Ammon's horn (tissue), 1 donor: ENCODE results near the gene PLCG2.

Experiments
- DNase-seq: peaks from one replicate; pipeline ENCODE4 v3.0.0-alpha.2; 2016; ENCODE audit warnings: low spot score

Gene PLCG2

DNA sequence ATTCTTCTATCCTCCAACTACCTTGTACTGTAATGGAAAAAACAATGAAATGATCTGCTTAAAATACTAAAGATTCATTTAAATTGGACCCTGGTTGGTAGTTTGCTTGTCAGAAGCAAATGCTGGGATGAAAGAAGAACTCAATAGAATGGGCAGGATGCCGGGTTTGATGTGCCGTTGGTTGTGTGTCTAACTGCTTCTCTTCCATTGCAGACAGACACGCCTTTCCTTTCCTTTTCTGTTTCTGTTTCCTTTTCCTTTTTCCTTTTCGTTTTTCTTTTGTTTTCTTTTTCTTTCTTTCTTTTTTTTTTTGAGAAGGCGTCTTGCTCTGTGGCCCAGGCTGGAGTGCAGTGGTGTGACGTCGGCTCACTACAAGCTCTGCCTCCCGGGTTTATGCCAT, 64.6 kb downstream of the PLCG2 start:
- DNase-seq: no peak

DNA sequence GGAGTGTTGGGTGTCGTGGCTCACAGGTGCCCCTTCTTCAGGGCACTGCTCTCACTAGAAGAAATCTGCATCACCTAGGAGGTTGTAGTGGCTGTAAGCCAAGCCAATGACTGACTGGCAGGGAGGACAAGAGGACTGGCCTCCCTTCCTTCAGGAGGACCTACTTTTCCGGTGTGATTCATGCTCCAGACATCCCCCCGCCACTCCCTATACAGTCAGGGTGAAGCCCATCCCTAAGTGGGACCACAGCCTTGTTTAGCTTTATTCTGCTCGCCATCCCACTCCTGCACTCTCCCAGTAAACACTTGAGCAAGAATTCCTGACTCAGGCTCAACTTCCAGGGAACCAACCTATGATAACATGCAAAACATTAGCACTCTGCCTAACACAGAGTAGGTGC, 67.0 kb downstream of the PLCG2 start:
- DNase-seq: no peak

- no peak for DNase-seq
Measured at GRCh38 chr16:81848306-81848853, 69.3 kb downstream of the PLCG2 start.

DNA sequence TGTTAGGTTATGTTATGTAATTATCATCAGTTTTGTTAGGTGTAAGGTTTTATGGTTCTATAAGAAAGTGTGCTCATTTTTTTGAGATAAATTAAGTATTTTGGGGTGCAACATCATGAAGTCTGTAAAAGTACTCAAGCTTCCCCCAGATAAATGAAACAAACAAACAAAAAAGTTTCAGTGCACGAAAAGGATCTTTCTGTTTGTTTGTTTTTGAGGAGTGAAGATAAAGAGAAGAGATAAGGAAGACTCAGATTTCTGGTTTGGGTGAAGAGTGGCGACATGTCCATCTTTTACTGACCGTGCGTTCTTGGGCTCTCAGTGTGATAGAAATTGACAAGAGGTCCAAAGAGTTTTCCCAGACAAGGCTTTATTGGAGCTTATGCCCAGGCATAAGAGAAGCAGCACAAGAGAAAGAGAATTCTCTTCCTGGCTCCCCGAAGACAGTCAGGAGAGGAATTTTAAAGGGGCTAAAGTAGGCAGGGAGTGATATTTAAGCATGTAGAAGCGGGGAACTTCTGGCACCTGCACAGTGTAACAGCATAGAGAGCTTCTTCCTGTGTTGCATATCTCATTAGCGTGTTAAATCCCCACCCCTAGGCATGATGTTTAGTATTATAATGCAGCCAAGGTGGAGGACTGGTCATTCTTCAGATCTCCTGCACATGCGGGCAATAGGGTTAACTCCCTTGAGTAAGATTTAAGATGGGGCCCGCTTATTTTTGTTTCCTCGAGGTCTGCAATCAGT, 71.3 kb downstream of the PLCG2 start:
- DNase-seq: no peak

- DNase-seq: no peak
Measured at GRCh38 chr16:81852347-81852746, 73.3 kb downstream of the PLCG2 start.

GRCh38 chr16:81855552-81856153, 76.6 kb downstream of the PLCG2 start:
- DNase-seq: no peak

GRCh38 chr16:81860287-81861266, 81.5 kb downstream of the PLCG2 start:
- DNase-seq: no peak

DNA sequence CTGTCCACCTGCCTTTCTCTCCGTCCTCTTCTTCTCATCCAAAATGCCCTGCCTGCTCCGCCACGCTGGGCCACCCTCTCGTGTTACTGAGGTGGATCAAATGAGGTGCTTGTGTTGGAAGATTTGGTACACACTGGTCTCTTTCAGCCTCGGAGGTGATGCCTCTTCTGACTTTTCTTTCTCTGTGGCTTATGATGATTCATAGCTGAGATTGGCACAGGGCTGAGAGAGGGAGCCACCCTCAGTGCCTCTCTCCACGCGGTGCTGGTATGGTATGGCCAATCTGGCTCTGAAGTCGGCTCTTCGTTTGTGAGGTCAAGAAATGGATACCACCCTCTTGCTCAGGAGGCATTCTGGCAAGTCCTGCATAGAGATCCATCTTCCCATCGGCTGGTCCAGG, 82.4 kb downstream of the PLCG2 start:
- no peak for DNase-seq

DNA sequence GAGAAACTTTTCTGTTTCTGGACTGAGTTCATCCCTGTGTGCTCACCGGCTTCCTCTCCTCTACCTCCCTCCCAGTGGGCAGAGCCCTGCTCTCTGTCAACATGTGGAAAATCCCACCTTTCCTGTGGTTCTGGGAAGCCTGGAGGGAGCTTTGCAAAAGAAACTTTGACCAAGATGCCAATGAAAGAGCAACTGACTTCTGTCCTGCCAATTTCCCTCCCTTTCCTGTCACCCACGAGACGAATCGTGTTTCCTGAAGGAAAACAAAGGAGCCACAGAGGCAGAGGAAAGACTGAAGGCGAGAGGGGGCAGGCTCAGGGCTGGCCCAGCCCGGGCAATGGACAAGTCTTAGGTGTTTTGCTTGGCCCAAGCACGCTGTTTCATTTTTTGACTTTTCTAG, 82.8 kb downstream of the PLCG2 start:
- DNase-seq: no peak

DNA sequence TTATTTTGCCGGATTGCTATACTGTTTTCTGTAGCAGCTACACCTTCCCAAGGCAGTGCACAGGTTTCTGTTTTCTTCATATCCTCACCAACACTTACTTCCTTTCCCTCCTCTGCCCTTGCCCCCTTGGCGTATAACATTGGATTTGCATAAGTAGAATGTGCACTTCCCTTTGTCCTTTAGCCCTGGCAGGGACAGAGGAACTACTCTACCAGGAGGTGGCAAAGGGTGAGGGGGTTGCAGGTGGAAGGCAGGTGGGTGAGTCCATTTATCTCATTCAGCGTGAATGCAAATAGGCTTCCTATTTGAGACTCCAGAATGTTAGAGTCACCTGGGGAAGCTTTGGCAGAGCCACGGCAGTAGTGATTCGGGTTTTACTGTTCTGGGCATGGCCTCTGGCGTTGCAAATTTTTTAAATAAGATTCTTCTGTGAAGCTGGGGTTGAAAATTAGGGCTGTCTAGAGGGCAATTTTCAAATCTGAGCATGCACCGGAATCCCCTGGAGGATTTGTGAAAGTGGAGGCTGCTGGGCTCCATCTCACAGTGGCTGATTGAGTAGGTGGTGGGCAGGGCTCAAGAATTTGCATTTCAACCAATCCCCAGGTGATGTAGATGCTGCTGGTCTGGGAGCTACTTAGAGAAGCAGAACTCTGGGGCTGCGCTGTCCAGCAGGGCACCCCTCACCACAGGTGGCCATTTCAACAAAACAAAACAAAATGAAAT, 84.7 kb downstream of the PLCG2 start:
- DNase-seq: no peak

DNA sequence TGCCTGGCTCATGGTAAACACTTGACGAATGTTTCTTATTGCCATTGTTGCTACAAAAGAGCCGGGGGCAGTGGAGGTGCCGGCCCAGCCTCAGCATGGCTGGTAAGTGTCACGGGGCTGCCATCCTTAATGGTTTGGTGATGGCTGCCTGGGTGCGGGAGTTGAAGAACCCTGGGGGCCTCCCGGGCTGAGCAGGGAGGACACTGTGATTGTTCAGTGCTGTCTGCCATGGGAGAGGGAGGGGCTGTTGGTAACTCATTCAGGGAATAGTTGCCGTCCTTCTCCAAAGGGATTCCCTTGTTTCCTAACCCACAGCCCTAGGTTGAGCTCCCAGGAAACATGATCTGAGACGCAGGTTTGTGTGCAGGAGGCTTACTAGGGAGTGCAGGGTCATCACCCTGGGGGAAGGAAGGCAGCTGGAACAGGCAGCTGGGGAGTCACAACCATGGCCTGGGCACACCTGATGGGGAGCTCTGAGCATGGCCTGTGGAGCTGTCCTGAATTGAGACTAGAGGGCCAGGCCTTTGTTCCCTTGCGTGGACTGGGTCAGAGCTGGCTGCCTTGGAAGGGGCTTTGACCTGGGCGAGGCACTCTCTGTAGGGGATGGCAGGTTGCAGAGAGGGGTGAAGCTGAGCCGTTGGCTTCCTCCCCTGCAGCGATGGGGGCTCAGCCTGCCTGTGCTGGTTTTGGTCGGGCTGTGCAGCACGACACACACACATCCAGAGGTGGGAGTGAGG, 85.7 kb downstream of the PLCG2 start:
- DNase-seq: no peak

DNA sequence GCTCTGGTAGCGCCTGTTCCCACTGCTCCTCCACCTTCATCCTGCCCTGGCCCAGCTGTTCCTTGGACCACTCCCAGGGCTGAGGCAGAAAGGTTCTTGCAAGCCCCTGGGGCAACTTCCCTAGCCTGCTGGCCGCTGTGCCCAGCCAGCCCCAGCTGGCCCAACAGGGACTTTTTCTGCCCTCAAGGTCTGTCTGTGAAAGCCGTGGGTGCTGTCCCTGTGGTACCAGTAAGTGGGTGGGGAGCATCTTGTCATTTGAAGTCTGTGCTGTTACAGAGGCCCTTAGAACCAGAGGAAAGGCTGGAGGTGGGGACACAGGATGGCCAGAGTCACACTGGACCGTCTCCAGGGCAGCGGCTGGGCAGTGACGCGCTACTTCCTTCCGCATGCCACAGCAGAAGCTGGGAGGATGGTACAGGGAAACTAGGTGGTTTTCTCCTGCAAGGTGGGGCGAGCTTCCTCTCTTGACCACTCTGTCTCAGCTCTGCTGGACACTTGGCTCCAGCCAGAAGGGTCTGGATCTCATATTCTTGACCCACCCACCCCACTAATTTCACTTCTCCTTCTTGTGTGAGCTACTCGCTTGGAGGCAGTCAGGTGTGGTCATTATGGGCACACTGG, 87.8 kb downstream of the PLCG2 start:
- peak; percentile 60 for DNase-seq

DNA sequence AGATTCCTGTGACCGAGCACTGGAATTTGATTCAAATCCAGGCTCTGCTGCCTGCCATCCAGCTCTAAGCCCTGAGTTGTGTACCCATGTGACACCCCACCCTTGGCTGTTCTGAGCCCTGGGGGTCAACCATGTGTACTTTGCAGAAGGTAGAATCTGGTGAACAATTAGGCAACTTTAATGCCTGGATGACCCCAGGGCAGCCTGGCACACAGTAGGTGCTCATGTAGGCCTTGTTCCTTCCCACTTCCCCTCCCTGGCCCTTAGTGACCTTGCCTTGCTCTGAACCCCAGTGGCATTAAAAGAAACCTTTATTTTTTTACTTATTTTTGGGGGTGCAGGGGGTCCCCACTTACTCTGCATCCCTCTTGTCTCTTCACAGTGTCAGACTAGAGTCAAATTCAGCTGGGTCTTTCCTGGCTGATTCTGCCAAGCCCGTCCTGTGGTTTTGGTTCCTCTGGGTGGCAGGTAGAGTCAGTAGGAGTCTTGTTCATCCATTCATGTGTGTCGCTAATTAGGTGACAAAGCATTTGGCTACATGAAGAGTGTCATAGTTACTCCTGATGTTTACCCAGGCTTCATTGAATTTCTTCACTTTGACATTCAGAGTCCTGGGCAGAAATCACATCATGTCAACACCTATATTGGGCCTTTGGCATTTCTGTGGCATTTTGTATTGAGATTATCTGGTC, 89.1 kb downstream of the PLCG2 start:
- no peak for DNase-seq

DNA sequence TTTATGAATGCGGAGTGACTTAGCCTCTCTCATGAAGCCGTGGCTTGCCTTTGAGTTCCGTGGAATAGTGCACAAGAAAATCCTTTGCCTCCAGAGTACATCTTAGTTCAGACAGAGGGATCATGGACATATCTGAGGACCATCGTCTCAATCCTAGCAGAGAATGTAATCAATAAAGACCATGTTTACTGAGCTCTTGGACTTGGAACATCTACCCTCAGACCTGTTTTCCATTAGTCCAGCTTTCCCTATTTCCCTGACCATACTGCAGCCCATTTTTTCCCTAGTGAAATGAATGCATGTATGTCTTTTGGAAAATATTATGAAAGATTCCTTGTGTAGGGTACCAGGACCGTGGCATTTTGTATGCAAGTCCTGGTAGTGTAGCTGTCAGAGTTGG, 90.2 kb downstream of the PLCG2 start:
- no peak for DNase-seq

GRCh38 chr16:81873206-81873605, 94.1 kb downstream of the PLCG2 start:
- DNase-seq: no peak

- peak; percentile 31 for DNase-seq
Measured at GRCh38 chr16:81873843-81874752, 95.0 kb downstream of the PLCG2 start.

- DNase-seq: no peak
Measured at GRCh38 chr16:81875461-81875860, 96.4 kb downstream of the PLCG2 start.

- DNase-seq: no peak
Measured at GRCh38 chr16:81876273-81876900, 97.3 kb downstream of the PLCG2 start.
